Diencephalon (tissue), 1 donor: ENCODE data around the gene XAGE2. TPM values are rescaled to one million over a fixed set of nuclear protein-coding genes. Genes with fewer than 3 reads are reported as not detected.

Experiments
- small RNA-seq: library from RNA; depleted of rRNA; stranded (forward); fragments of <200 nt; gene quantifications from one replicate; pipeline ENCODE3, GENCODE V24; 2014
- total RNA-seq: library from RNA; depleted of rRNA; stranded (reverse); fragments of >200 nt; gene quantifications from one replicate; pipeline ENCODE4 v1.2.3, GENCODE V29; 2014

XAGE2 gene
- total RNA-seq, result not detected

DNA sequence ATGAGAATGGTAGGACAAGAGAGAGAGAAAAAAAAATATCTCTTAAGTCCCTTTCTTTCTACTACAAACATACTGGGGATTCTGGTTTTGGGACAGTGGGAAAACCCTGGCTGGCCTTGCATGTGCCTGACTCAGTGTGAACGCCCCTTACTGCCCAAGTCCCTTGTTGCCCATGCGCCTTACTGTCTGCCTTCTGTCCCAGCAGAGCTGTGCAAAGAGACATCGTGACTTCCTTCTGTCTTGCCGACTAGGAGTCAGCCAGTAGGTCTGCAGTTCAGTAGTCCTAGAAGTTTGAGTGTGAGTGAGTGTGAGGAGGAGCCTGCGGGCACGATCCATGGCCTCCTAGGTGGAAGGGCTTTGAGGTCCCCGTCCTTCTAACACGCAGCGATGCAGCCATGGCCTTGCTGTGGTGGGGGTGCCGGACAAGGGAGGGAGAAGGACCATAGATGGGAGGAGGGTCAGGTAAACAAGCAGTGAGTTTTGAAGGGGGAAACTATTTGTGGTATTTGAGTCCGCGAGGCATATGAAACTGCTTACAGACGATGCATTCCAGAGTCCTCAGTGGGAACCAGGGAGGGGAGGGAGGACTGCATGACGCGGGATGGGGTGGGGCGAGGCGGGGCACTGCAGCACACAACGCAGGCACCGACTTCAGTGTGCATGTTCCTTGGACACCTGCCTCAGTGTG, at the start of gene XAGE2:
XAGE2 (plus strand) TSS at position 654 of the 688 bp plus-strand sequence. CDS start 994 bp downstream, outside the sequence.

Small RNA genes within 50 kb of the gene (small RNA-seq; reads per million reads assigned to genes)
- gene MIR8088, result not detected

Other genes starting within 250 kb of the XAGE2 start
- 160 TPM for gene MAGED4, start 184.1 kb upstream of the XAGE2 start, total RNA-seq
- not detected for gene XAGE1A, start 126.8 kb downstream of the XAGE2 start, total RNA-seq
- not detected for gene XAGE1B, start 148.0 kb downstream of the XAGE2 start, total RNA-seq